ENCODE data around the gene ARHGAP44.

- TF ChIP-seq FOXA1 (IDR thresholded peaks at IDR 0.05; ENCODE audit: borderline replicate concordance) = no peak
- TF ChIP-seq SMC3 (conservative IDR thresholded peaks at IDR 0.05; ENCODE audit: insufficient read depth, low read depth, low read length) = no peak
- TF ChIP-seq HDAC6 (IDR thresholded peaks at IDR 0.05; ENCODE audit: low read depth, low read length) = no peak
- TF ChIP-seq REST (IDR thresholded peaks at IDR 0.05; ENCODE audit: borderline replicate concordance) = no peak
- no peak for TF ChIP-seq REST (CRISPR knock-in tag; IDR thresholded peaks at IDR 0.05; ENCODE audit: low read depth)
- TF ChIP-seq HCFC1 (IDR thresholded peaks at IDR 0.05; ENCODE audit: low read depth, low read length) = no peak
- TF ChIP-seq RNF219 (CRISPR knock-in tag; IDR thresholded peaks at IDR 0.05) = no peak
- no peak for TF ChIP-seq ERF (CRISPR knock-in tag; IDR thresholded peaks at IDR 0.05)
- TF ChIP-seq POLR2G (IDR thresholded peaks at IDR 0.05; ENCODE audit: low read depth, low read length) = no peak
- TF ChIP-seq CTCF (IDR thresholded peaks at IDR 0.05 in 2 of 3, conservative IDR thresholded peaks at IDR 0.05 in 1 of 3; ENCODE audit: insufficient read depth in 2 of 3, low read depth in 1 of 3, low read length in 3 of 3) = no peak
Measured at GRCh38 chr17:13005530-13005929, 216.2 kb downstream of the ARHGAP44 start.

All from K562 (cell line).